Stimulated activated CD4-positive, alpha-beta T cell treated with anti-CD3 and anti-CD28 coated beads, Interleukin-1b, Interleukin-23, amount 100 ng/mL, for 1 hour (primary cell): ENCODE measurements around the gene DUT.
A peak's percentile ranks its signal among the peaks of the same experiment; 100 is the strongest.

Experiments used
- DNase-seq, 2 donors: peaks; one replicate each; pipeline ENCODE4 v3.0.0-alpha.2; 2020; ENCODE audit warnings: low read depth in 2 of 2

The DUT gene

GRCh38 chr15:48330105-48330785 is 984 bp upstream of the DUT start:
- DNase-seq = no peak

- peak; percentile 31 to 62 for DNase-seq
Observed at GRCh38 chr15:48331796-48332641, 790 bp downstream of the DUT start.

GRCh38 chr15:48332642-48333034 is 1.4 kb downstream of the DUT start:
- DNase-seq = no peak

- no peak for DNase-seq
Observed at GRCh38 chr15:48333540-48333939, 2.3 kb downstream of the DUT start.

GRCh38 chr15:48334260-48334659 is 3.0 kb downstream of the DUT start:
- DNase-seq = no peak

- no peak for DNase-seq
Observed at GRCh38 chr15:48336940-48337339, 5.7 kb downstream of the DUT start.

- no peak for DNase-seq
Observed at GRCh38 chr15:48337607-48338006, 6.4 kb downstream of the DUT start.

GRCh38 chr15:48340111-48340510 is 8.9 kb downstream of the DUT start:
- DNase-seq = no peak

GRCh38 chr15:48343865-48344264 is 12.6 kb downstream of the DUT start:
- no peak for DNase-seq

GRCh38 chr15:48345516-48345915 is 14.3 kb downstream of the DUT start:
- no peak for DNase-seq

GRCh38 chr15:48352474-48353072 is 21.3 kb downstream of the DUT start:
- DNase-seq = peak in 1 of 2 donors; percentile 26

- DNase-seq = no peak
Observed at GRCh38 chr15:48354694-48355303, 23.6 kb downstream of the DUT start.

GRCh38 chr15:48355377-48355776 is 24.1 kb downstream of the DUT start:
- DNase-seq = no peak

- DNase-seq = no peak
Observed at GRCh38 chr15:48358229-48359152, 27.3 kb downstream of the DUT start.

GRCh38 chr15:48360841-48361240 is 29.6 kb downstream of the DUT start:
- DNase-seq = no peak

GRCh38 chr15:48361685-48362084 is 30.5 kb downstream of the DUT start:
- DNase-seq = no peak

GRCh38 chr15:48363474-48363873 is 32.2 kb downstream of the DUT start:
- no peak for DNase-seq

- DNase-seq = no peak
Observed at GRCh38 chr15:48365575-48365974, 34.3 kb downstream of the DUT start.

GRCh38 chr15:48366584-48367312 is 35.5 kb downstream of the DUT start:
- DNase-seq = no peak

- DNase-seq = no peak
Observed at GRCh38 chr15:48367483-48367882, 36.3 kb downstream of the DUT start.

GRCh38 chr15:48370460-48370859 is 39.2 kb downstream of the DUT start:
- DNase-seq = no peak
